Measurements from ENCODE around the gene LHX4.
A peak's percentile ranks its signal among the peaks of the same experiment; 100 is the strongest.

LHX4 gene

GRCh38 chr1:180250883-180251509 is 20.9 kb downstream of the LHX4 start:
- Histone ChIP-seq H4K20me1 (ENCODE audit: control insufficient read depth, insufficient read depth, low read depth, low read length) (0 out of 2 replicates have a peak, but pooled peaks cover 3% of the 10 kb centered on the region), H3K4me2 (ENCODE audit: low read length) (no peak overlapping the region), H3K27me3 (ENCODE audit: control insufficient read depth, low read length) (no peaks in the 10 kb centered on the region), H3F3A (ENCODE audit: control insufficient read depth, insufficient read depth) (no peaks in the 10 kb centered on the region), H3K36me3 (ENCODE audit: control insufficient read depth, low read length) (no peaks in the 10 kb centered on the region), H3K9me3 (ENCODE audit: control insufficient read depth, insufficient read depth, low read length) (no peaks in the 10 kb centered on the region), H3K27ac (ENCODE audit: low read depth, low read length) (no peak overlapping the region), H3K4me1 (ENCODE audit: control insufficient read depth, low read length) (no peaks in the 10 kb centered on the region), H3K9me2 (replicated peaks; ENCODE audit: control insufficient read depth, low read length) (no peaks in the 10 kb centered on the region), H3K4me3 (ENCODE audit: low read length) (no peak overlapping the region), H3K79me2 (ENCODE audit: control insufficient read depth, low read length) (no peaks in the 10 kb centered on the region)
- no peak for TF ChIP-seq EZH2phosphoT487 (IDR thresholded peaks at IDR 0.05; ENCODE audit: borderline replicate concordance, low read length)
- no peak for TF ChIP-seq CTCF (IDR thresholded peaks at IDR 0.05; ENCODE audit: low read depth, low read length, poor library complexity, severe bottlenecking)

GRCh38 chr1:180251526-180252305 is 21.7 kb downstream of the LHX4 start:
- Histone ChIP-seq H3K27ac (ENCODE audit: low read depth, low read length) (no peak overlapping the region), H3K4me1 (ENCODE audit: control insufficient read depth, low read length) (no peaks in the 10 kb centered on the region), H3K9me3 (ENCODE audit: control insufficient read depth, insufficient read depth, low read length) (no peaks in the 10 kb centered on the region), H3K4me3 (ENCODE audit: low read length) (no peak overlapping the region), H4K20me1 (ENCODE audit: control insufficient read depth, insufficient read depth, low read depth, low read length) (peaks cover 3% of the 10 kb centered on the region; the same call in 1 of the 2 replicates), H3K36me3 (ENCODE audit: control insufficient read depth, low read length) (no peaks in the 10 kb centered on the region), H3F3A (ENCODE audit: control insufficient read depth, insufficient read depth) (no peaks in the 10 kb centered on the region), H3K9me2 (replicated peaks; ENCODE audit: control insufficient read depth, low read length) (no peaks in the 10 kb centered on the region), H3K4me2 (ENCODE audit: low read length) (no peak overlapping the region), H3K27me3 (ENCODE audit: control insufficient read depth, low read length) (no peaks in the 10 kb centered on the region), H3K79me2 (ENCODE audit: control insufficient read depth, low read length) (no peaks in the 10 kb centered on the region)
- TF ChIP-seq CTCF (IDR thresholded peaks at IDR 0.05; ENCODE audit: low read depth, low read length, poor library complexity, severe bottlenecking) (no peak), EZH2phosphoT487 (IDR thresholded peaks at IDR 0.05; ENCODE audit: borderline replicate concordance, low read length) (no peak)

GRCh38 chr1:180252638-180253536 is 22.8 kb downstream of the LHX4 start:
- H3K9me2 ChIP-seq (replicated peaks; ENCODE audit: control insufficient read depth, low read length) = no peaks in the 10 kb centered on the region
- H3K36me3 ChIP-seq (ENCODE audit: control insufficient read depth, low read length) = no peaks in the 10 kb centered on the region
- H3K4me3 ChIP-seq (ENCODE audit: low read length) = no peak overlapping the region
- peaks cover 3% of the 10 kb centered on the region; the same call in 1 of the 2 replicates for H4K20me1 ChIP-seq (ENCODE audit: control insufficient read depth, insufficient read depth, low read depth, low read length)
- H3K4me2 ChIP-seq (ENCODE audit: low read length) = no peak overlapping the region
- no peaks in the 10 kb centered on the region for H3K9me3 ChIP-seq (ENCODE audit: control insufficient read depth, insufficient read depth, low read length)
- H3F3A ChIP-seq (ENCODE audit: control insufficient read depth, insufficient read depth) = no peaks in the 10 kb centered on the region
- TF ChIP-seq CTCF (IDR thresholded peaks at IDR 0.05; ENCODE audit: low read depth, low read length, poor library complexity, severe bottlenecking) = peak; percentile 89
- TF ChIP-seq EZH2phosphoT487 (IDR thresholded peaks at IDR 0.05; ENCODE audit: borderline replicate concordance, low read length) = no peak
- H3K27ac ChIP-seq (ENCODE audit: low read depth, low read length) = no peak overlapping the region
- H3K4me1 ChIP-seq (ENCODE audit: control insufficient read depth, low read length) = no peaks in the 10 kb centered on the region
- H3K27me3 ChIP-seq (ENCODE audit: control insufficient read depth, low read length) = no peaks in the 10 kb centered on the region
- no peaks in the 10 kb centered on the region for H3K79me2 ChIP-seq (ENCODE audit: control insufficient read depth, low read length)

All from DOHH2 (cell line).